GM19238 (cell line): ENCODE data around the gene BRD8.
"Not testable (repeated sequence)": the region's sequence is repeated elsewhere in the genome, so short reads cannot be mapped to it uniquely, and the experiment has no call there.

Source experiments
- DNase-seq: peaks from one replicate; pipeline ENCODE4 v3.0.0; 2011; ENCODE audit warnings: low spot score; ENCODE audit not compliant: insufficient read length

BRD8 gene

DNA sequence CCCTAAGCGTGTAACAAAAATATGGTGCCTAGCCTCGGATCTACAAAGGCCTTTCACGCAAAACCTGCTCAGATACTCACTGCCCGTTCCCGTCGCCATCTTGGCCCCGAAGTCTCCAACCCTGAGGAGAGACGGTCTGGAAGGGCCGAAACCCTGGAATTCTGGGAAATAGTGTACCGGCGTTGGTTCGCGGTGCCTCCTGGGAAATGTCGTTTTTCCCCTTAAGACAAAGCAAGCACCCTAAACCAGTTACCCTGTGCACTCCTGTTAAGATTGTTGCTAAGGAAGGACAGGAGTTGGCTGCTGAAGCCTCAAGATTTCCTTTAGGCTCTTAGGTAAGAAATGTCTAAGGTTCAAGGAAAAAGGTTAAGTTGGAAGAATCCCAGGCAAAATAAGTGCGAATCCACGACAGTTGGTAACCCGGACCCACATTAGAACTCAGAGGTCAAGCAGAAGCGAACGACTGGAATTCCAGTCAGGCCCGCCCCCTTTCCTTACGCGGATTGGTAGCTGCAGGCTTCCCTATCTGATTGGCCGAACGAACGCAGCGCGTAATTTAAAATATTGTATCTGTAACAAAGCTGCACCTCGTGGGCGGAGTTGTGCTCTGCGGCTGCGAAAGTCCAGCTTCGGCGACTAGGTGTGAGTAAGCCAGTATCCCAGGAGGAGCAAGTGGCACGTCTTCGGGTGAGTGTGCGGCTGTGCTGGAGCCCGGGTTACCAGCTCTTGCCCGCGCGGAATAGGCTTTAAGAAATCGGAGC lies at the start of gene BRD8, which contains the start of gene KIF20A:
BRD8 (minus strand) TSS at position 115 of the 761 bp plus-strand sequence; CDS start at position 99, 16 bp downstream.
KIF20A (plus strand) TSS at position 597 of the 761 bp plus-strand sequence. CDS start 569 bp downstream, outside the sequence.
- peak; percentile 80 for DNase-seq

- DNase-seq: no peak
Measured at GRCh38 chr5:138226910-138227309, 48.5 kb upstream of the BRD8 start.

GRCh38 chr5:138224712-138225111 lies 46.3 kb upstream of the BRD8 start:
- no peak for DNase-seq

DNA sequence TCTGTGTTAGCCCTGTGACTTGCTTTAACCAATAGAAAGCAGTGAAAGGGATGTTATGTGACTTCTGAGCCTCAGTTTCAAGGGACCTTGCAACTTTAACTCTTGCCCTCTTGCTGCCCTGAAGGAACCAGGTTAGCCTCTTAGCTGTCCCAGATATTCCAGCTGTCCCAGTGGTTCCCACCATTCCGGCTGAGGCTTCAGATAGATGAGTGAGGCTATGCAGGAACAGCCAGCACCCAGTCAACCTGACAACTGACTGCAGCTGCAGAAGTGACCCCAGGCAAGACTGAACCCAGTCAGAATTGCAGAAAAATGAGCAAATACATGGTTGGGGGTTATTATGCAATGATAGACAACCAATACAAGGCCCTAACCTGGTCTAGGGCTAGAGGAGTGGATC lies 45.1 kb upstream of the BRD8 start:
- no peak for DNase-seq

DNA sequence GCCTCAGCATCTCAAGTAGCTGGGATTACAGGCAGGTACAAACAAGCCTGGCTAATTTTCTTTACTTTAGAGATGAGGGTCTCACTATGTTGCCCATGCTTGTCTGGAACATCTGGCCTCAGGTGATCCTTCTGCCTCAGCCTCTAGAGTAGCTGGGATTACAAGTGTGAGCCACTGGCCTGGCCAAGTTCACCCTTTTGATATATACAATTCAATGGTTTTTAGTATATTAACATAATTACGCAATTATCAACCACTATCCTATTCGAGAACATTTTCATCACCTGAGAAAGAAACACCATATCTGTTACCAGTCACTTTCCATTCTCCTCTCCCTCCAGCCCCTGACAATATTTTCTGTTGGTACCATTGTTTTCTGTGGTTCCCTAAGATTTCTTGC lies 38.4 kb upstream of the BRD8 start:
- no peak for DNase-seq

DNA sequence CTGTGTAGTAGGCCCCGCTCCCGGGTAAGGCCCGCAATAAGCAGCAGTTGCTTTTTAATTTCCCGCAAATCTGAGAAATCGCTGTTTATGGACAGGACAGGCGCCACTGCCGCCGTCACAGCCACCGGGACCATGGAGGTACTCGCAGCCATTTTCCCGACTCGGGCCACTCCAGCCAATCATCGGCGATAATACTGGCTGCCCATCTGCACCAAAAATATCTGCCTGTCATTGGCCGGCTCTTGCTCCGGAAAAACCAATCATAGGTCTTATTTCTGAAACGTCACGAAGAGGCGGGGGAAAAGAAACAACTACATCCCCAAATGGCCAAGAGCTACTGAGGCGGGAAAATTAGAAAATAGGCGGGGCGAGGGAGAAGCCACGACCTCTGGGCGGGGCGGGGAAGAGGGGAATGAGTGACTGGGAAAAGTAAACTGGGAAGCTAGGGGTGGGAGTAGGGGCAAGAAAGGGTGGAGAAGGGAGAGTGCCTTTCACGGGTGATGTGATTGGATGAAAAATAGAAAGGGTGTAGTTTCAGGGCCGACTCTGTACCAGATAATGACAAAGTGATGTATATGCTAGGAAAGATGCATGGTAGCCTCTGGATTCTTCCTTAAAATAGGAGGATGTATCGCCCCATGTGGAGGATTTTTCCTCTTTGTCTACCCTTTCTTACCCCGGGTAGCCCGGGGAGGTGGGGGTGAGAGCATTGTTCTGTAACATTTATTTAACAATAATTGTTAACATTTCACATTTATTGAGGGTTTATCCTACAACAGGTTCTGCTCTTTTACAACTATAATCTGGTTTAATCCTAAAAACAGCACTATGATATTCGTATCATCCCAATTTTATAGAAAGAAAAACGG lies 35.0 kb upstream of the BRD8 start, which contains the start of gene CDC23:
CDC23 (minus strand) TSS at position 163 of the 869 bp plus-strand sequence; CDS start at position 152, 11 bp downstream.
- peak; percentile 92 for DNase-seq

DNA sequence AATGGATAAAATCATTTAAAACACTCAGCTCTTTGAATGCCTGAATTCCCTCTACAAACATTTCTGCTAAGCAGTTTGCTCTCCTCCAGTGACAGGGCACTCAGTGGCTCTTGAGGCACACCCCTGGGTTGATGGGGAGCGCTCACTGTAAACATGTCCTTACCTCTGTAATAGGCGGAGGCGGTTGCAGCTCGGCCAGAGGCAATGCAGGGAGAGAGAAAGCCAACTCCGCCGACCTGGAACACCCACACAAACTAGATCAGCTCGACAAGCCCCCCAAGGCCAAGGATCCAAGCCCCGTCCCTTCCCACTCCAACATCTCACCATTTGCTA lies 34.4 kb upstream of the BRD8 start:
- peak; percentile 1 for DNase-seq

DNA sequence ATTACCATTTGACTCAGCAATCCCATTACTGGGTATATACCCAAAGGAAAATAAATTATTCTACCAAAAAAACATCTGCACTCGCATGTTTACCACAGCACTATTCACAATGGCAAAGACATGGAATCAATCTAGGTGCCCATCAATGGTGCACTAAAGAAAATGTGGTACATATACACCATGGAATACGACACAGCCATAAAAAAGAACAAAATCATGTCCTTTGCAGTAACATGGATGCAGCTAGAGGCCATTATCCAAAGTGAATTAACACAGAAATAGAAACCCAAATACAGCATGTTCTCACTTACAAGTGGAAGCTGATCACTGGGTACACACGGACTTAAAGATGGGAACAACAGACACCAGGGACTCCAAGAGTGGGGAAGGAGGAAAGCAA lies 32.6 kb upstream of the BRD8 start:
- no peak for DNase-seq

GRCh38 chr5:138193859-138194258 lies 15.4 kb upstream of the BRD8 start:
- DNase-seq: not testable (repeated sequence)

- DNase-seq: no peak
Measured at GRCh38 chr5:138192826-138193225, 14.4 kb upstream of the BRD8 start.

GRCh38 chr5:138188626-138189025 lies 10.2 kb upstream of the BRD8 start:
- DNase-seq: no peak

DNA sequence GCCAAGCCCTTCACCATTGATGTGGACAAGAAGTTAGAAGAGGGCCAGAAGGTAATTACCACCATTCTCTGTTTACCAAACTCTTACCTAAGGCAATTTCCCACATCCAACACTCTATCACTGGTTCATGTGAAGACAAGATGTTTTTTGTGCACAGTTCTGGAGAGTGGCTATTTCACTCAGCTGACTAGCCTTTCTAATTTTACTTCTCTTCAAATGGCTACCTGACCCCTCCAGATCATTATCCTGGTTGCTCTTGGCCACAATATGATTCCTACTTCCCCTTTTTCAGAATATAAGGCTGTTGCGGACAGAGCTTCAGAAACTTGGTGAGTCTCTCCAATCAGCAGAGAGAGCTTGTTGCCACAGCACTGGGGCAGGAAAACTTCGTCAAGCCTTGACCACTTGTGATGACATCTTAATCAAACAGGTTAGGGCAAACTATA lies 7.6 kb upstream of the BRD8 start:
- no peak for DNase-seq

GRCh38 chr5:138182808-138183207 lies 4.4 kb upstream of the BRD8 start:
- no peak for DNase-seq

DNA sequence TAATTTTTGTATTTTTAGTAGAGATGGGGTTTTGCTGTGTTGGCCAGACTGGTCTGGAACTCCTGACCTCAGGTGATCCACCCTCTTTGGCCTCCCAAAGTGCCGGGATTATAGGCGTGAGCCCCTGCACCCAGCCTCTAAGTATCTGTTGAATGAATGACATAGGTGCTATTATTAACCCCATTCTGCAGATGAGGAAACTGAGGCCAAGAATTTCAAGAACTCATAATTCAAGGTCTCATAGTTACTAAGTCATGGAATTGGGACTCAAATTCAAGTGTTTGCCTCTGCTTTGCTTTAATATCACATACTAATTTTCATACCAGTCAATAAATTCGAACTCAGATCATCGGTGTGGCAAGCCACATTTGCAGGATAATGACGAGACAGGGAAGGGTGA lies 2.4 kb upstream of the BRD8 start:
- no peak for DNase-seq

GRCh38 chr5:138180183-138180782 lies 1.9 kb upstream of the BRD8 start:
- DNase-seq: peak; percentile 19

DNA sequence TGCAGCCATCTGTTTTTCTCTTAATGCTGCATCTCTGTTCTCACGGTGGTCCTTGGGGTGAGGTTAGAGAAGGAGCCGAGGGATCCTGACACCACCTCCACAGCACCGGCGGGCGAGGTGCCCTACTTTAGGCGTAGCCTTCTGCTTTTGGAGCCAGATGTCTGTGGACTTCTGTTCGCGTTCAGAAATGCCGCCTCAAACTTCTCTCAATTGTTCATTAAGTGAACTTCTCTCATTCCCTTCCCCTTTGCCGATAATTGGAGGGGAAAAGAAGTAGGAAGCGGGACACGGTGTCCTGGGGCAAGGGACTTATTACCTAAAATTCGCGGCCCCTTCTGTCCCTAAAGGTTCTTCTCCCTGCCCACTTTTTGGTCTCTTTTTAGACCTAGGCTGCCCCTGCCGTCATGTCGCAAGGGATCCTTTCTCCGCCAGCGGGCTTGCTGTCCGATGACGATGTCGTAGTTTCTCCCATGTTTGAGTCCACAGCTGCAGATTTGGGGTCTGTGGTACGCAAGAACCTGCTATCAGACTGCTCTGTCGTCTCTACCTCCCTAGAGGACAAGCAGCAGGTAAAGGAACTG lies 937 bp upstream of the BRD8 start:
- DNase-seq: no peak

GRCh38 chr5:138177941-138178515 lies 402 bp downstream of the BRD8 start:
- peak; percentile 16 for DNase-seq

DNA sequence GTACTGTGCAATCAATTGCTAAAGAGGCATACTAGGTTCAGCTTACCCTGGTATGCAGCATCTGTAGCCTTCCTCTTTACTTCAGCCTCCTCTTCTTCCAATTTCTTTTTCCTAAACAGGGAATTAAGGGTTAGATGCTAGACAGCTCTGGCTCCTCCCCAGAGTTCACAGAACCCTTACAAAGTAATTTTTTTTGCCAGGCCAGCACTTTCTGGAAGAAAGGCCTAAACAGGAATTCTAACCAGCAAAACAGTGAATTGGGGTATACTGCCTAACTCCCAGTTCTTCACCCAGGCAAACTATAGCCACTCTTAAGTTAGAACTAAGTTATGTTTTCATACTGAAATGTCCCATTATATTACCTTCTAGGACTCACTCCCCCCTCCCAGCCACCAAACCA lies 8.1 kb downstream of the BRD8 start:
- no peak for DNase-seq

- no peak for DNase-seq
Measured at GRCh38 chr5:138169124-138169523, 9.3 kb downstream of the BRD8 start.

- DNase-seq: no peak
Measured at GRCh38 chr5:138163721-138164120, 14.7 kb downstream of the BRD8 start.

- DNase-seq: no peak
Measured at GRCh38 chr5:138160706-138161105, 17.7 kb downstream of the BRD8 start.
